ENCODE data around the gene MRAP.
"Not testable (repeated sequence)": the region's sequence is repeated elsewhere in the genome, so short reads cannot be mapped to it uniquely, and the experiment has no call there.

MRAP gene

DNA sequence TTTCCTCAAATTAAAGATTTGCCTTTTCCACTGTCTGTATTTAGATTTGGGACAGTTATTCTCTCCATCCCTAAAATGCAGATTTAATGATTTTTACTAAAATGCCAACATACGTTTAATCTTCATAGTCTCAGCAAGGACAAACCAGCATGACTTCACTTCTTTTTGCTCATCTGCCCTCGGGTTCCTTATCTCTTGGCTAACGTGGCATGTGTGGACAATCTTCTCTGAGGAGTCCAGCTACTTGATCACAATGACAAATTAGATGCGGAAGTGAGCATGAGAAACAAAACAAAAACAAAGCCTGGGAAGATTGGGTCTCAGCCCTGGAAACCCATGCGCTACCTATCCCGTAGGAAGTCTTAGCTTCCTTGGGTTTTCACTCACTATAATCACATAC, 1.0 kb downstream of the MRAP start:
- in situ Hi-C loops (cut with MboI; ENCODE audit: low sequenced_read_pairs), result no loop called here

DNA sequence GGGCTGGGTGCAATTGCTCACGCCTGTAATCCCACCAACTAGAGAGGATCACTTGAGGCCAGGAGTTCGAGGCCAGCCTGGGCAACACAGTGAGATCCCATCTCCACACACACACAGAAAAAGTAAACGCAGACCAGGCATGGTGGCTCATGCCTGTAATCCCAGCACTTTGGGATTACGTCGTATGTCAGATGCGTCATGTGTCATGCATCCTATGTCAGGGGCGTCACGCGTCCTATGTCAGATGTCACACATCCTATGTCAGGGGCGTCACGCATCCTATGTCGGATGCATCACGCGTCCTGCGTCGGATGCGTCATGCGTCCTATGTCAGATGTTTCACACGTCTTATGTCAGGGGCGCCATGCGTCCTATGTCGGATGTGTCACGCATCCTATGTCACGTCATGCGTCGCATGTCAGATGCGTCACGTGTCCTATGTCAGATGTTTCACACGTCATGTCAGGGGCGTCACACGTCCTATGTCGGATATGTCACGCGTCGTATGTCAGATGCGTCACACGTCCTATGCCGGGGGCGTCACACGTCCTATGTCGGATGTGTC, 1.5 kb downstream of the MRAP start:
- in situ Hi-C loops (cut with MboI; ENCODE audit: low sequenced_read_pairs), result no loop called here

DNA sequence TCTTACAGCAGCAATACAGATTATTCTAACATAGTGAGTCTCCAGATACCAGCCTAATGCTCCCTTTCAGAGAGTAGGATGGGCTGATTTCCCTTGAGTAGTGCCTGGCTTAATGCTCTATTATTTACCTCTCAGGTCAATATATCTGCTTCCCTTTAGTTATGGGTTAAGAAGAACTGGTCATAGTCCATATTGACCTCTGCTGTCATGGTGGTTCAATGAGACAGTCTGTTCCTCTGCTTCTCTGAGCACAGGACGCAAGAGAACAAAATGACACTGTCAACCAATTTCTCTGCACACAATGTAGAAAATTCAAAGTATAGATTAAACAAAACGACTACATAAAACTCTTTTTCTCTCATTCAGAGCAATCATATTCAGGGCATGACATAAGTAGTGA, 2.9 kb downstream of the MRAP start:
- in situ Hi-C loops (cut with MboI; ENCODE audit: low sequenced_read_pairs), result no loop called here

DNA sequence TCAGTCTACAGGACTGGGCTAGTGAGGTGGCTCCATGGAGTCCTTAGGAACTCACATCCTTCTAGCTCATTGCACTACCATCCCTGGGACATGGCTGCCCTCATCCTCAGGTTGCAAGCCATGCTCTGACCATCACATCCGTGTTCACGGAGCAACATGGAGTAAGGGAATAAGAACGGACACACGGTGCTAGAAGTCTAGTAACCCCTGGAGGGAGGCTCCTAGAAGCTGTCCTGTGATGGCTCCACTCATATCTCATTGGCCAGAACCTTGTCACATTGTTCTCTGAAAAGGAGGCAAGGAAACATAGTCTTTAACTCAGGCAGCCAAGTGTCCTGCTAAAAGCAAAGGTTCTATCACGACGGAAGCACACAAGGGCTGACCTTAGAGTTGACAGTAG, 3.9 kb downstream of the MRAP start:
- in situ Hi-C loops (cut with MboI; ENCODE audit: low sequenced_read_pairs), result no loop called here

DNA sequence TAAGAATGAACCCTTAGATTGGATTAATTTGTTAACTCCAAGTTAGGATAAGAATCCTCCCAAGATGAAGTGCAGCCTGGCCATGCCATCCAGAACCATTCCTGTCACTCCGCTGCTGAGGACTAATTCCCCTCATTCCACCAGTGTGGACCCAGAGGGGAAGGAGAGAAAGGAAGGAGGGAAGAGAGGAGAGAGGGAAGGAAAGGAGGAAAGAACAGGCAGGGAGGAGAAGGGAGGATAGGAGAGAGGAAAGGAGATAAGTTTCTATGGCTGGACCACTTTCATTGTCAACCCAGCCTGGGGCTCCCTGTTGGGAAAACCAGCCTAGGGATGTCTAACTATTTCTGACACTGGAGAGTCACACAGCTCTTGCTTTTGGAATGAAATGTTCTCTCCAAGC, 4.7 kb downstream of the MRAP start:
- in situ Hi-C loops (cut with MboI; ENCODE audit: low sequenced_read_pairs), result no loop called here

DNA sequence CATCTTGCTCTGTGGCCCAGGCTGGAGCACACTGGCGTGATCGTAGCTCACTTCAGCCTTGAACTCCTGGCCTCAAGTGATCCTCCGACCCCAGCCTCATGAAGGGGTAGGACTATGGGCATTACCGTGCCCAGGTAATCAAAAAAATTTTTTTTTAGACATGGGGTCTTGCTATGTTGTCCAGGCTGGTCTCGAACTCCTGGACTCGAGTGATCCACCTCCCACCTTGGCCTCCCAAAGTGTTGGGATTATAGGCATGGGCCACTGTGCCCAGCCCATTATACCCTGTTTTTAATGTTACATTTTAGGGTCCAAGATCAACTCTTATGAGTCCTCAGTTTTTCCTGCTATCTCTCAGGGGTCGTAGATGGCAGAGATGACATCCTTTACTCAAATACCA, 6.3 kb downstream of the MRAP start:
- in situ Hi-C loops (cut with MboI; ENCODE audit: low sequenced_read_pairs), result no loop called here

DNA sequence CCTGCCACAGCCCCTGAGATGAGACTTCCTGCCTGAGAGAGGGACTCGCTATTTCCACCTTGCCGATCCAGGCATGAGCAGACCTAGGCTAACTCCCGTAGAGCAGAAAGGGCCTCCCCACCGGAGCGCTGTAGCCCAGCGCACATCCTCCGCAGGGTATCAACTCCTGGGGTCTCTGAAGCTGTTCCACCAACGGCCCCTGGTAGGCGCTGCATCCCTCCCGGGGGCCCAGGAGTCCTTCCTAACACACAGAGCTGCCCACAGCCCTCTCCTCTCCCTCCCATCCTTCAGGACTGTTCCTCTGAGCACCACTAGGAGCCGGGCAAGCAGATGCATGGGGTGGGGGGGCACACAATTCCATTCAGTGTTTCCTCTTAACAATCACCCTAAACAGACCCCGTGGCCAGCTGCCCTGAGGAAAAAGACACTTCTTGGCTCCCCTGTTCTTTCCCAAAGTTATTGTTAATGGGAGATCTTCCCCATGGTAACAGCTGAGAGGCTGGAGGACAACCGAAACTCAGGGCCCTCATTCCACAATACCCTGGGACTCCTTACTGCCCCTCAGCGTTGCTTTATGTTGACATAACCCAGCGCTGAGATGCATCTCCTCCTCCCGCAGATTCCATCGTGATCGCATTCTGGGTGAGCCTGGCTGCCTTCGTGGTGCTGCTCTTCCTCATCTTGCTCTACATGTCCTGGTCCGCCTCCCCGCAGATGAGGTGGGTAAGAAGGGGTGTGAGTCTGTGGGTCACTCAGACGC, 7.5 kb downstream of the MRAP start:
- in situ Hi-C loops (cut with MboI; ENCODE audit: low sequenced_read_pairs), result no loop called here

DNA sequence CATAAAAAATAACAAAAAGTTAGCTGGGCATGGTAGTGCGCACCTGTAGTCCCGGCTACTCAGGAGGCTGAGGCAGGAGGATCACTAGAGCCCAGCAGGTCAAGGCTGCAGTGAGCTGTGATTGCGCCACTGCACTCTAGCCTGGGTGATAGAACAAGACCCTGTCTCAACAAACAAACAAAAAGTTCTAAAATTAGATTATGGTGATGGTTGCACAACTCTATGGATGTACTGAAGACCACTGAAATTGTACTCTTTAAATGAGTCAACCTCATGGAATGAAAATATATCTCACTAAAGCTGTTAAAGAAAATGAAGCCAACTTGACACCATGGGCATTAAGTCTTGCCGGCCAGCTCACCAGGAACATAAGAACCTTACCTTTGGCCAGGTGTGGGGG, 9.1 kb downstream of the MRAP start:
- in situ Hi-C loops (cut with MboI; ENCODE audit: low sequenced_read_pairs), result no loop called here

DNA sequence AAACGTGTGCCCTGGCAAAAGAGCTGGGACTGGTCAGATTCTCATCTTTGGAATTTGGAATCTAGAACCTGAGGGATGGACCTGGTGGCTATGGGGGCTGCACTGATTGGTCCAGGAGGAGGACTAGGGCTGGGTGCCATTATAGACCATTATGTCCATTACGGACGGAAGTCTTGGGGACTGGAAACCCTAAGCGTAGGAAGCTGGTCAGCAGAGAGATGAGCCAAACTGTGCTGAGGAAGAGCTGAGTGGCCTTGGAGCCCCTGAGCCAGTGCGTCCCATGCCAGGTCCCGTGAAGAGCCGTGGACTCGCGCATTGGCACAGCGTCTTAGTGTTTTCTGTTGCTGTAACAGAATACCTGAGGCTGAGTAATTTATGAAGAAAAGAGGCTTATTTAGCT, 10.0 kb downstream of the MRAP start:
- in situ Hi-C loops (cut with MboI; ENCODE audit: low sequenced_read_pairs), result no loop called here

DNA sequence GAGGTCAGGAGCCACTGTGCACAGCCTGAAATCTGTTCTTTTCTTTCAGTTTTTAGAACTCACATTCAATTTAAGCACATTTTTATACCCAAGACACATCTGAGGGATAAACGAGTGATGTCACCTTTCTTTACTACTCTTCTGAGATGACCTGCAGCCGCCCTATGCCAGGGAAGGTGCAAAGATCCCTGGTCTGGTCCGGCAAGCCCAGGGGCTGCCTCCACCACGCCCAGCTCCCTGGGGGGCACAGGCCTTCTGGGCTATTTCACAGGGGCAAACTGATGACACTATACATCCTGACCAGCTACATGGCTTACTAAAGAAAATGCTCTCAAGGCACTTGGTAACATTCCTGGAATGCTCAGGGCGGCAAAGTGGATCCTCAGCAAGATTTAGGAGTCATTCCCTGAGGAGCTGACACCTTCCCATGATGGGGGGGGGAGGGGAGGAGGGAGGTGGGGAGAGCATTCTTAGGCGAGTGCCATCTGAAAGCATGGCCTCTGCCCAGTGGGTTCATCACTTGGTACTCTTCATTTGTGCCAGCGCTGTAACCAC, 11.3 kb downstream of the MRAP start:
- in situ Hi-C loops (cut with MboI; ENCODE audit: low sequenced_read_pairs), result no loop called here

DNA sequence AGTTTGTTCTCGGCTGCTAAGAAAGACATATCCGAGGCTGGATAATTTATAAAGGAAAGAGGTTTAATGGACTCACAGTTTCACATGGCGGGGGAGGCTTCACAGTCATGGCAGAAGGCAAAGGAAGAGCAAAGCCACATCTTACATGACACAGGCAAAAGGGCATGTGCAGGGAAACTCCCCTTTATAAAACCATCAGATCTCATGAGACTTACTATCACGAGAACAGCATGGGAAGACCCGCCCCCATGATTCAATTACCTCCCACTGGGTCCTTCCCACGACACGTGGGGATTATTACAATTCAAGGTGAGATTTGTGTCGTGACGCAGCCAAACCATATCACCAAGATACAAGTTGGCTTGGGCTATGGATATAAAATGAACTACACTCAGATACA, 12.3 kb downstream of the MRAP start:
- in situ Hi-C loops (cut with MboI; ENCODE audit: low sequenced_read_pairs), result not testable (repeated sequence)

DNA sequence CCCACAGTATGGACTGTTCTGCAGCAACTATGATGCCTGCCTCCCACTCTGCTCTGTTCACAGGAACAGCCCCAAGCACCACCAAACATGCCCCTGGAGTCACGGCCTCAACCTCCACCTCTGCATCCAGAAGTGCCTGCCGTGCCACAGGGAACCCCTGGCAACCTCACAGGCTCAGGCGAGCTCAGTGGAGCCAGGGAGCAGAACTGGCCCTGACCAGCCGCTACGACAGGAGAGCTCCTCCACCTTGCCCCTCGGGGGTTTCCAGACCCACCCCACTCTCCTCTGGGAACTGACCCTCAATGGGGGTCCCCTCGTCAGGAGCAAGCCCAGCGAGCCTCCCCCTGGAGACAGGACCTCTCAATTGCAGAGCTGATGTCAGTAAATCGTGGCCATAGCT, 13.0 kb downstream of the MRAP start:
- in situ Hi-C loops (cut with MboI; ENCODE audit: low sequenced_read_pairs), result no loop called here

DNA sequence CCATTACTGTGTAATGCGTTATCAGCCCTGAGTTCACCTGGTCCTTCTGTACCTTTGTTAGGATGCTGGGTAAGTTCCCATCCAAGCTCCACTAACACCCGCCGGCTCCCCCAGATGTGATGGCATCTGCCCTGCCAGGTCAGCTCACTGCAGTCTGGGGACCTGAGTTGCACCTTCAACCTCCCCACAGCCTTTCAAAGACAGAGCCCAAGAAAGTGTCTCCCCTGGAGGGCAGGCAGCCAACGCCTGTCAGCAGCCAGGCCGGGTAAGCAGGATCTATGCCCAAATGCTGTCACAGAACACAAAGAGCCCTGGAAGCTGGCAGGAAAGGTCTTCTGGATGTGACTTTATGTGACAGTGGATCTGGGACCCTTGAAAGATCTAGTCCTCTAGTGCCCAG, 13.7 kb downstream of the MRAP start:
- in situ Hi-C loops (cut with MboI; ENCODE audit: low sequenced_read_pairs), result no loop called here

DNA sequence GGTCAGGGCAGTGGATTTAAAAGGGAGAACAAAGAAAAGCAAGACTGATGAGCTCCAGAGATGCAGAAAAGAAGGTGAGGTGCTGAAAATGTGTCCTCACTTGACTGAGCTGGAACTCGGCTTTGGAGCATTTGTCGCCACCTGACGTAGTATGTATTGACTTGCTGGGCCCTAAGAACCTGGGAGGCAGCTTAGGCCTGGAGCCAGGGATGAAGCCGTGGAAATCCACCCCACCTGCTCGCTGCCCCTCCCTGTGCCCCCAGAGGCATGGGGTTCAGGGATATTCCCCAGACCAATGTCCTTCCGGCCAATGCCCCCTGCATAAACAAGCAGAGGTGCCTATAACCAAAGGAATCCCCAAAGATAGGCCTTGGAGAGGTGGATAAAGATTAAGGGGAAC, 14.3 kb downstream of the MRAP start:
- in situ Hi-C loops (cut with MboI; ENCODE audit: low sequenced_read_pairs), result no loop called here

DNA sequence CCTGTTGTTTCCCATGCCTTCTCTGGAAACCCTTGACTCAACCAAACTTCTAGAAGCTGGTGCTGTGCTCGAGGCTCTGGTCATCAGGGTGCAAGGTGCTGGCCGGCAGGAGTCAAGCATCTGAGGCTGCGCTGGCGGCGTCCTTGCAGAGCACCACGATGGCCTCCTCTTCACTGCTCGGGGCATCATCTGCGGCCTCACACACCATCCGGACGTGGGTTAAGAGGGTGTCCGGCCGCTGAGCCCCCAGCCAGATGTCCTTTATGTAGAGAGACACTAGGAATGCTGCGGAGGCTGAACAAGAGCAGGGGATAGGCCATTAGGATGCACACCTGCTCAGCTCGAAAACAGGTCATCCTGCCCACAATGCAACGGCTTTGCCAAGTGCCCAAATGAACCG, 16.2 kb downstream of the MRAP start:
- in situ Hi-C loops (cut with MboI; ENCODE audit: low sequenced_read_pairs), result no loop called here

DNA sequence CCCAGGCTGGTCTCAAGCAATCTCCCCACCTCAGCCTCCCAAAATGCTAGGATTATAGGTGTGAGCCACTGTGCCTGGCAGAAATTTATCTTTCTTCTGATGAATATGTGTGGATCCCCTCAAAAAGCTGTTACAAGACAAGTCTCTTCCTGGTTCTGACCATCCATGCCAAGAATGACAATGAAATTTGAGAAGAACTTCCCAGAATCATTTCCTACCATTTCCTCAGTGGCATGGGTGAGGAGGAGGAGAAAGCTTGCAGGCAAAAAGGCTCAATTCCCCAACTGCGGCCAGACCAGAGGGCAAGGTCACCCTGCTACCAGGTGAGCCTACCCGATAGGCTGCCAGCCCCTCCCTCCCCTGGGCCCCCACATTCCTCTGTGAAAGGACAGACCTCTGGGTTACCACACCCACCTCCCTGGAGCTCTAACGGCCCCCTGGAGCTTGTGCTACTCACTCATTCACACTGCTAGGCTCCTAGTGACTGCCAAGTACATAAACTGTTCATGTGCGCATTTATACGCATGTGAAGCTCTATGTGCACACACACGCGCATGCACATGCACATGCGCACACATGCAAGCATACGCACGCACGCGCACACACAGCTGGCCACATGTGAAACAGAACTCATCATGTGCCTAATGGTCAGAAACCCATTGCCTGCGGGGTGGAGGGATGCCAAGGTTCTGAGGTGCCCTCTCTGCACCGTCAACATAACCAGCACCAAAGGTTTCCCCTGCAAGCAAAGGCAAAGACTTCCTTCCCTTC, 17.0 kb downstream of the MRAP start:
- in situ Hi-C loops (cut with MboI; ENCODE audit: low sequenced_read_pairs), result no loop called here

DNA sequence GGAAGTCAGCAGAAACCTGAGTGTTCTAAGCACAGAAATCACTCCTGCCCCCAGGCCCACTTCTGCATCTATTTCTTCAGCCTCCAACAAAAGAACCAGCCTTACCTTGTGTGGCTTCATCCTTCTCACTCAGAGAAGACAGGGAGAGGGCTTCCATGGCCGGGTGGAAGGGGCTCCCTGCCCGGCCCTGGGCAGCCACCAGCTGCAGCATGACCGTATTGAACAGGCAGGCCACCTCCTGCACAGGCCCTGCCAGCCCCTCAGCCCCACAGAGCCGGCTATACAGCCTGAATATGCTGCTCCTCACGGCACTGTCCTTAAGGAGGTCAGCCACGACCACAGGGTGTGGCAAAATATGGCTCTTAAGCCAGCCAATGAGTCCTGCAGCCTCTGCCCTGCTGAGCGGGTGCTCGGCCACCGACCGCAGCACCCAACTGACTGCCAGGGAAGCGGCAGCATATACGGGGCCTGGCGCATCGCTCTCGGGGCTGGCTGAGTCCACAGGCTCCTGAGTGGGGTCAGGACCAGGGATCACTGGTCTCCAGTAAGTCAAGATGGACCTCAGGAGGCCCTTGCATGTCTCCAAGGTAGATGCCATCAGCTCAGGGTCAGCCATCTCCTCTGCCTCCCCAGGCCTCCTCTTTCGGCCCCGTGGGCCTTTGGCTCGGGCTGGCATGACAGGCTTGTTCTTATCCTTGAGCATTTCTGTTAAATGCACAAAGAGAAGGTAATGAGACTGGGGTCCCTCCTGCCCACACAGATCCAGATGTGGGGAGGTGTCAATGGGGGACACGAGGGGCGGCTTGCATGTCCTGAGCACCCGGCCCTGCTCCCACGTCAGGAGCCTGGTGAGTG, 17.9 kb downstream of the MRAP start:
- in situ Hi-C loops (cut with MboI; ENCODE audit: low sequenced_read_pairs), result no loop called here

DNA sequence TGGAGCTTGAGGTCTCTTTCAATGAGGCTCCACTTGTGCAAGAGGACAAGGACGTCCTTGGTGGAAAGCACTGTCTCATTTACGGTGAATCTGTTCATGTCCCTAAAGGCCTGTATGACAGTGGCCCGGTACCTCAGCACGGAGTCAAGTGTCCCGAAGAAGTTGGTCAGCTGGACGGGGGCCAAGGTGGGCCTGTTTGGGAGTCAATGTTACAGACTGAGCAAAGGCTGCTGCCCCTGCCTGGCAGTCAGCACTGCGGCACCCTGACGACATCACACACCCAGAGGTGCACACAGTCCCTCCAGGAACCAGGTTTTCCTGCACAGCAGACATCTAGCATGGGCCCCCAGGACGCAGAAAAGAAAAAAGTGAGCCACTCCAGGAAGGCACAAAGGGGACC, 19.1 kb downstream of the MRAP start:
- in situ Hi-C loops (cut with MboI; ENCODE audit: low sequenced_read_pairs), result no loop called here

DNA sequence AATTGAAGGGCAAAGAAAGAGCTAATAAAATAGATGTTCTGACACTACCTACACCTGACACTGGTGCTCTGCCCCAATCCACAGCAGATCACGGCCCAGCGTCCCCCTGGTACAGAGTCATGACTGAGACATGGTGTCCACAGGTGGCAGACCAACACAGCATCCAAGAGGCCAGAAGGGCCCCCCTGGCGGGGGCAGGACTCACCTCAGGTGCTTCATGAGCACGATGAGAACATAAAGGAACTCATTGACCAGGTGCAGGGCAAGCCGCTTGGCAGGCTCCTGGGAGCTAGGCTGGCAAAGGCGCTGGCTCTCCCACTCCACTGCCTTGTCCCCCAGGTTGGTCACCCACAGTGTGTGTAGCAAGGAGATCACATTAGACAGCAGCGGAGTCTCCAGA, 20.4 kb downstream of the MRAP start:
- in situ Hi-C loops (cut with MboI; ENCODE audit: low sequenced_read_pairs), result no loop called here

DNA sequence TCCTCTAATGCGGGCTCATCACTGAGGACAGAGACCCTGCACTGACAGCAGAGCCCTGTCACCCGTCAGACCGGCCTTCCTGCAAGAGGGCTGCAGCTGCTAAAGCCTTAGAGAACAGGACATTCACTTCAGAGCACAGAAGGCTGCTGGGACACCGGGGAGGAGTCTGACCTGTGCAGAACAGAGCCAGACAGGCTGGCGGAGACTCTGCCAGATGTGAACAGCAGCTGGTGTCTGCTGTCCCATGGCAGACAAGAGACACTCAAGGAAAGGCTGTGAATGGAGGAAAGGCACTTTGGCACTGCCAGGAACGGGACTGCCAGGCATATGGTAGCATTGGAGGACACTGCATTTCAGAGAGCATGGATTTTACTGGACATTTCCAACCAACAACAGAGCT, 21.4 kb downstream of the MRAP start:
- in situ Hi-C loops (cut with MboI; ENCODE audit: low sequenced_read_pairs), result no loop called here

DNA sequence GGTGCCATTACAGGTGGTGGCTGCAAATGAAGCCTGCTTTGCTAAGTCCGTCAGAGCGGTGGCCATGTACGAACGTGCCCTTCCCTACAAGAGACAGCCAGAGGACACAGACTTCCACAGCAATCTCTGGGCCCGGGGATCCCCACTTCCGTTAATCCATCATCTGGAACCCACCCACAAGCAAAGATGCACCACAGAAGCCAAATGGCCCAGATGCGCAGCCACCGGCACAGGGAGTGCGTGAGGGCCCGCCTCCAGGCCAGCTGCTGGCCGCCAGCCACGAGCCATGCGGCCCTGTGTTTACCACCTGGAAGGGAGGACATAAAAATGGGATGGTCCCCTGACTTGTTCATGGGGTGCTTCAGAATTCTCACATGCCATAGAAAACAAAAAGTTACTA, 22.1 kb downstream of the MRAP start:
- in situ Hi-C loops (cut with MboI; ENCODE audit: low sequenced_read_pairs), result no loop called here
